Fibroblast of lung (primary cell): ENCODE results near the gene IFNA14. TPM values are rescaled to one million over a fixed set of nuclear protein-coding genes. Genes with fewer than 3 reads are reported as not detected.
"Not testable (repeated sequence)": the region's sequence is repeated elsewhere in the genome, so short reads cannot be mapped to it uniquely, and the experiment has no call there.

ENCODE experiments used
- DNase-seq, 2 donors: peaks; one replicate each; pipeline versions ENCODE4 v3.0.0 to v3.0.0-alpha.2; 2010; ENCODE audit warnings: low read depth in 2 of 2
- H2AFZ ChIP-seq: 2 replicates; pipeline ENCODE4 v1.5.1; 2012; ENCODE audit warnings: low read length, control low read depth, inconsistent platforms
- H3K27ac ChIP-seq: 2 replicates; pipeline ENCODE4 v1.5.1; 2011; ENCODE audit warnings: low read length, control low read depth; ENCODE audit not compliant: insufficient read depth
- H3K27me3 ChIP-seq: 2 replicates; pipeline ENCODE4 v1.5.1; 2011; ENCODE audit warnings: mild to moderate bottlenecking, low read length; ENCODE audit not compliant: control insufficient read depth, insufficient read depth
- H3K36me3 ChIP-seq: 2 replicates; pipeline ENCODE4 v1.5.1; 2011; ENCODE audit warnings: low read length; ENCODE audit not compliant: control insufficient read depth, insufficient read depth
- H3K4me1 ChIP-seq: 2 replicates; pipeline ENCODE4 v1.5.1; 2011; ENCODE audit warnings: low read length; ENCODE audit not compliant: control insufficient read depth, insufficient read depth; ENCODE audit errors: extremely low read depth
- H3K4me2 ChIP-seq: 2 replicates; pipeline ENCODE4 v1.5.1; 2011; ENCODE audit warnings: low read length, control low read depth; ENCODE audit not compliant: insufficient read depth; ENCODE audit errors: extremely low read depth
- H3K4me3 ChIP-seq, 4 experiments: fragments of 200-600 bp in 1 of 4; sonication (generic) in 1 of 4; replicated peaks in 1 of 4; 2 replicates each; pipeline ENCODE4 v1.5.1; 2011 to 2016; ENCODE audit warnings: low read length in 4 of 4, low read depth in 3 of 4, mild to moderate bottlenecking in 3 of 4, control low read depth in 2 of 4, inconsistent platforms in 1 of 4, mixed read lengths in 1 of 4; ENCODE audit not compliant: insufficient read depth in 1 of 4; ENCODE audit errors: control extremely low read depth in 1 of 4
- H3K79me2 ChIP-seq: 2 replicates; pipeline ENCODE4 v1.5.1; 2012; ENCODE audit warnings: mild to moderate bottlenecking, low read length, inconsistent platforms; ENCODE audit not compliant: control insufficient read depth, insufficient read depth
- H3K9ac ChIP-seq: 2 replicates; pipeline ENCODE4 v1.5.1; 2011; ENCODE audit warnings: mild to moderate bottlenecking, low read length, control low read depth; ENCODE audit not compliant: insufficient read depth
- H3K9me3 ChIP-seq: 2 replicates; pipeline ENCODE4 v1.5.1; 2012; ENCODE audit warnings: low read depth, low read length; ENCODE audit not compliant: control insufficient read depth, insufficient read depth
- H4K20me1 ChIP-seq: 2 replicates; pipeline ENCODE4 v1.5.1; 2011; ENCODE audit warnings: low read length; ENCODE audit not compliant: control insufficient read depth, insufficient read depth; ENCODE audit errors: extremely low read depth
- polyA plus RNA-seq, 2 donors: library from polyadenylated mRNA; depleted of rRNA in 1 of 2; stranded (reverse) in 1 of 2; unstranded in 1 of 2; fragments of >200 nt; gene quantifications; 2 replicates each; pipeline ENCODE4 v1.2.1, GENCODE V29; 2011 to 2012; ENCODE audit warnings: missing spikeins in 1 of 2
- total RNA-seq: library from RNA; depleted of rRNA; stranded (reverse); fragments of >200 nt; gene quantifications from 2 replicates; pipeline ENCODE4 v1.2.1, GENCODE V29; 2014
- TF ChIP-seq, protein P1 (sequence below), 2 donors: IDR thresholded peaks in 1 of 2; conservative IDR thresholded peaks in 1 of 2; 1 replicate in 1 of 2; 2 replicates in 1 of 2; pipeline ENCODE4 v1.5.1; 2011 to 2012; ENCODE audit warnings: low read length in 2 of 2, control low read depth in 1 of 2, inconsistent platforms in 1 of 2, low read depth in 1 of 2, mild to moderate bottlenecking in 1 of 2

The IFNA14 gene
- total and polyA plus RNA-seq, 2 donors (not counting 1 experiment from before 2014, with no cell fraction given): not detected

DNA sequence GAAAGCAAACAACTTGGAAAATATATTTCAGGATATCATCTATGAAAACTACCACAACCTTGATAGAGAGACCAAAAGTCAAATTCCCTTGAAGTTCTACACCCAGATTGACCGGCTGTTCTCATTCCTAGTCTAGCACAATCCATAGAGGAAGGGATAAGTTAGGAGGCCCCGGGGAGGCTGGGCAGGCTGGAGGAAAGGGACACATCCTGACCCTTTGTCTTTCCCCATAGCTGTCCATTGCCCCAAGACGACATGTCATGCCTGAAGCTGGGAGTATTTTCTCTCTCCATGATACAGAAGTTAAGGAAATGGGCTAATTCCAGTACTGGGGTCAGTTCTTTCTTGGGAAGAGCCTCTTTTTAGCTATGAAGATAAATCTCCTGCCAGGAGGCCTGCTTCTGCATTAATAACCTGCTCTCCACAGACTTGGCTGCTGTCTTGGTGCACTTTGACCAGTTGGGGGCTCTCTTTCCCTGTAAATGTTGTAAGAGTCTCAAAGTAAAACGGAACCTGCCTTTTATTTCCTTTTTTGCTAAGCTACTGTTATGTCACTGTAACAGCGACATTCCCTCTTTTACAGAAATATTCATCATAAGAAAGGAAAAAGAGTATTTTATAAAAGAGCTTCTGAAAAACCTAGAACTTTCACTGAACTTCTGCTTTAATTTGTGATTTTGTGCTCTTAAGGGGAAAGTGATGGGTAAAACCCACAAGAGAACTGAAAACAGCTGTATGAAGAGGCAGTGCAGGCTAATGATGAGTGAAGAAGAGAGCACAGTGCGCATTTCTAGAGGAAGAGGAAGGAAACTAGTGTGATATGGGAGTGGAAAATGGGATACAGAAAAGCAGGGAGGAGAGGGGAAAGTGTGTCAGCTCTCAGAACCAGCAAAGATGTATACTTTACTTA is 44.7 kb downstream of the IFNA14 start:
- not testable (repeated sequence) for H3K9ac ChIP-seq, H3K4me1 ChIP-seq, H4K20me1 ChIP-seq, H3K4me2 ChIP-seq, H3K4me3 ChIP-seq, H2AFZ ChIP-seq, H3K27ac ChIP-seq, H3K36me3 ChIP-seq, H3K9me3 ChIP-seq, H3K79me2 ChIP-seq, H3K27me3 ChIP-seq
- TF ChIP-seq, protein P1, sequence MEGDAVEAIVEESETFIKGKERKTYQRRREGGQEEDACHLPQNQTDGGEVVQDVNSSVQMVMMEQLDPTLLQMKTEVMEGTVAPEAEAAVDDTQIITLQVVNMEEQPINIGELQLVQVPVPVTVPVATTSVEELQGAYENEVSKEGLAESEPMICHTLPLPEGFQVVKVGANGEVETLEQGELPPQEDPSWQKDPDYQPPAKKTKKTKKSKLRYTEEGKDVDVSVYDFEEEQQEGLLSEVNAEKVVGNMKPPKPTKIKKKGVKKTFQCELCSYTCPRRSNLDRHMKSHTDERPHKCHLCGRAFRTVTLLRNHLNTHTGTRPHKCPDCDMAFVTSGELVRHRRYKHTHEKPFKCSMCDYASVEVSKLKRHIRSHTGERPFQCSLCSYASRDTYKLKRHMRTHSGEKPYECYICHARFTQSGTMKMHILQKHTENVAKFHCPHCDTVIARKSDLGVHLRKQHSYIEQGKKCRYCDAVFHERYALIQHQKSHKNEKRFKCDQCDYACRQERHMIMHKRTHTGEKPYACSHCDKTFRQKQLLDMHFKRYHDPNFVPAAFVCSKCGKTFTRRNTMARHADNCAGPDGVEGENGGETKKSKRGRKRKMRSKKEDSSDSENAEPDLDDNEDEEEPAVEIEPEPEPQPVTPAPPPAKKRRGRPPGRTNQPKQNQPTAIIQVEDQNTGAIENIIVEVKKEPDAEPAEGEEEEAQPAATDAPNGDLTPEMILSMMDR (conservative IDR thresholded peaks at IDR 0.05 in 1 of 2, IDR thresholded peaks at IDR 0.05 in 1 of 2; ENCODE audit: low read depth in 1 of 2, low read length in 2 of 2): peak; percentile 42 to 56
- peak; percentile 2 to 14 for DNase-seq

Other genes starting within 250 kb of the IFNA14 start
- gene HACD4, start 208.4 kb downstream of the IFNA14 start, total RNA-seq: 12.3 and 24.9 TPM in 2 replicates
- gene HACD4, start 208.4 kb downstream of the IFNA14 start, polyA plus RNA-seq: 11.4 and 27.1 TPM in 2 replicates
- gene IFNB1, start 162.1 kb downstream of the IFNA14 start, total RNA-seq: under 0.01 and 0.17 TPM in 2 replicates
- not detected in 2 replicates for gene IFNB1, start 162.1 kb downstream of the IFNA14 start, polyA plus RNA-seq
- not detected in 2 replicates for gene IFNW1, start 98.2 kb downstream of the IFNA14 start, total RNA-seq
- not detected in 2 replicates for gene IFNW1, start 98.2 kb downstream of the IFNA14 start, polyA plus RNA-seq
- gene IFNA21, start 73.3 kb downstream of the IFNA14 start, total RNA-seq: not detected in 2 replicates
- not detected in 2 replicates for gene IFNA21, start 73.3 kb downstream of the IFNA14 start, polyA plus RNA-seq
- not detected in 2 replicates for gene IFNA4, start 52.4 kb downstream of the IFNA14 start, total RNA-seq
- gene IFNA4, start 52.4 kb downstream of the IFNA14 start, polyA plus RNA-seq: not detected in 2 replicates
- gene IFNA7, start 37.8 kb downstream of the IFNA14 start, total RNA-seq: not detected in 2 replicates
- gene IFNA7, start 37.8 kb downstream of the IFNA14 start, polyA plus RNA-seq: not detected in 2 replicates
- gene IFNA10, start 32.9 kb downstream of the IFNA14 start, total RNA-seq: not detected in 2 replicates
- gene IFNA10, start 32.9 kb downstream of the IFNA14 start, polyA plus RNA-seq: not detected in 2 replicates
- gene IFNA16, start 22.7 kb downstream of the IFNA14 start, total RNA-seq: not detected in 2 replicates
- gene IFNA16, start 22.7 kb downstream of the IFNA14 start, polyA plus RNA-seq: not detected in 2 replicates
- not detected in 2 replicates for gene IFNA17, start 11.8 kb downstream of the IFNA14 start, total RNA-seq
- not detected in 2 replicates for gene IFNA17, start 11.8 kb downstream of the IFNA14 start, polyA plus RNA-seq
- gene IFNA5, start 65.3 kb upstream of the IFNA14 start, total RNA-seq: not detected in 2 replicates
- not detected in 2 replicates for gene IFNA5, start 65.3 kb upstream of the IFNA14 start, polyA plus RNA-seq
- 37.2 and 37.5 TPM in 2 replicates for gene KLHL9, start 95.4 kb upstream of the IFNA14 start, total RNA-seq
- 25.7 and 33.5 TPM in 2 replicates for gene KLHL9, start 95.4 kb upstream of the IFNA14 start, polyA plus RNA-seq
- gene IFNA6, start 110.9 kb upstream of the IFNA14 start, total RNA-seq: not detected in 2 replicates
- not detected in 2 replicates for gene IFNA6, start 110.9 kb upstream of the IFNA14 start, polyA plus RNA-seq
- gene IFNA13, start 128.1 kb upstream of the IFNA14 start, total RNA-seq: not detected in 2 replicates
- not detected in 2 replicates for gene IFNA13, start 128.1 kb upstream of the IFNA14 start, polyA plus RNA-seq
- gene IFNA2, start 145.4 kb upstream of the IFNA14 start, total RNA-seq: not detected in 2 replicates
- not detected in 2 replicates for gene IFNA2, start 145.4 kb upstream of the IFNA14 start, polyA plus RNA-seq
- not detected in 2 replicates for gene IFNA8, start 169.1 kb upstream of the IFNA14 start, total RNA-seq
- gene IFNA8, start 169.1 kb upstream of the IFNA14 start, polyA plus RNA-seq: not detected in 2 replicates
- gene IFNA1, start 200.4 kb upstream of the IFNA14 start, total RNA-seq: not detected in 2 replicates
- gene IFNA1, start 200.4 kb upstream of the IFNA14 start, polyA plus RNA-seq: not detected in 2 replicates
- 3.9 and 6.6 TPM in 2 replicates for gene IFNE, start 242.3 kb upstream of the IFNA14 start, total RNA-seq
- 0.15 and 0.40 TPM in 2 replicates for gene IFNE, start 242.3 kb upstream of the IFNA14 start, polyA plus RNA-seq